OCI-LY1 (cell line): ENCODE measurements around the gene IRF2BP2.
A peak's percentile ranks its signal among the peaks of the same experiment; 100 is the strongest.

ENCODE experiments used
- H2AFZ ChIP-seq: fragments of 200-600 bp; sonication (generic), shearing (Covaris generic); 2 replicates; pipeline ENCODE4 v1.6.0; 2014; ENCODE audit warnings: antibody characterized with exemption, mild to moderate bottlenecking, low read length
- H3F3A ChIP-seq: fragments of 200-600 bp; sonication (generic), shearing (Covaris generic); 2 replicates; pipeline ENCODE4 v1.6.0; 2014; ENCODE audit warnings: mild to moderate bottlenecking, antibody characterized with exemption, low read length, moderate library complexity; ENCODE audit not compliant: insufficient read depth
- H3K27ac ChIP-seq: fragments of 200-600 bp; sonication (generic); 2 replicates; pipeline ENCODE4 v1.5.1; 2014; ENCODE audit warnings: low read length, mixed run types, mild to moderate bottlenecking, low read depth; ENCODE audit not compliant: poor library complexity, severe bottlenecking
- H3K27me3 ChIP-seq: fragments of 200-600 bp; sonication (generic); 2 replicates; pipeline ENCODE4 v1.6.0; 2014; ENCODE audit warnings: antibody characterized with exemption, mild to moderate bottlenecking, low read length, moderate library complexity; ENCODE audit not compliant: insufficient read depth
- H3K36me3 ChIP-seq: fragments of 200-600 bp; sonication (generic); 2 replicates; pipeline ENCODE4 v1.6.1; 2014; ENCODE audit warnings: mild to moderate bottlenecking, antibody characterized with exemption, low read length, moderate library complexity, mixed read lengths; ENCODE audit not compliant: insufficient read depth
- H3K4me1 ChIP-seq: fragments of 200-600 bp; sonication (generic); 2 replicates; pipeline ENCODE4 v1.5.1; 2014; ENCODE audit warnings: mild to moderate bottlenecking, low read length, moderate library complexity; ENCODE audit not compliant: insufficient read depth, severe bottlenecking
- H3K4me2 ChIP-seq: fragments of 200-600 bp; sonication (generic), shearing (Covaris generic); 2 replicates; pipeline ENCODE4 v1.6.1; 2014; ENCODE audit warnings: low read length
- H3K4me3 ChIP-seq: fragments of 200-600 bp; sonication (generic); 2 replicates; pipeline ENCODE4 v1.5.1; 2014; ENCODE audit warnings: low read length, low read depth, mild to moderate bottlenecking, mixed read lengths; ENCODE audit not compliant: poor library complexity, severe bottlenecking
- H3K79me2 ChIP-seq: fragments of 200-600 bp; shearing (Covaris generic); 2 replicates; pipeline ENCODE4 v1.6.1; 2016; ENCODE audit warnings: mixed run types, low read length, mixed read lengths; ENCODE audit not compliant: insufficient read depth
- H3K9ac ChIP-seq: fragments of 200-600 bp; sonication (generic), shearing (Covaris generic); 2 replicates; pipeline ENCODE4 v1.6.1; 2014; ENCODE audit warnings: mild to moderate bottlenecking, low read length, mixed read lengths
- H3K9me2 ChIP-seq: fragments of 200-600 bp; sonication (generic), shearing (Covaris generic); 2 replicates; pipeline ENCODE4 v1.6.1; 2014; ENCODE audit warnings: low read depth, mild to moderate bottlenecking, low read length, mixed read lengths
- H3K9me3 ChIP-seq: fragments of 200-600 bp; shearing (Covaris generic); 2 replicates; pipeline ENCODE4 v1.6.1; 2014; ENCODE audit warnings: low read length, mixed read lengths
- H4K20me1 ChIP-seq: fragments of 200-600 bp; sonication (generic), shearing (Covaris generic); 2 replicates; pipeline ENCODE4 v1.6.0; 2016; ENCODE audit warnings: mild to moderate bottlenecking, low read length; ENCODE audit not compliant: insufficient read depth
- CTCF ChIP-seq: fragments of 200-600 bp; sonication (generic), shearing (Covaris generic); IDR thresholded peaks from 2 replicates; pipeline ENCODE4 v1.5.1; 2017; ENCODE audit warnings: mild to moderate bottlenecking, antibody characterized with exemption, low read length, moderate library complexity, mixed read lengths
- EZH2 ChIP-seq: fragments of 200-600 bp; sonication (generic), shearing (Covaris generic); IDR thresholded peaks from 2 replicates; pipeline ENCODE4 v1.8.0; 2017; ENCODE audit warnings: borderline replicate concordance, mixed run types, mild to moderate bottlenecking, antibody characterized with exemption, low read length, moderate library complexity, mixed read lengths

IRF2BP2 gene

GRCh38 chr1:234654002-234654733 lies 44.2 kb upstream of the IRF2BP2 start:
- Histone ChIP-seq H3K9ac (no peak overlapping the region), H3K79me2 (no peaks in the 10 kb centered on the region), H3K27ac (no peak overlapping the region), H2AFZ (no peak overlapping the region), H3K4me1 (no peaks in the 10 kb centered on the region), H3K9me3 (peaks cover 5% of the 10 kb centered on the region; the same call in 1 of the 2 replicates), H3K4me3 (no peak overlapping the region), H3F3A (no peaks in the 10 kb centered on the region), H3K36me3 (no peaks in the 10 kb centered on the region), H4K20me1 (no peaks in the 10 kb centered on the region), H3K9me2 (no peaks in the 10 kb centered on the region), H3K27me3 (no peaks in the 10 kb centered on the region), H3K4me2 (no peak overlapping the region)
- no peak for TF ChIP-seq EZH2
- no peak for TF ChIP-seq CTCF

- no peaks in the 10 kb centered on the region for H4K20me1 ChIP-seq
- no peak overlapping the region for H3K9ac ChIP-seq
- no peaks in the 10 kb centered on the region for H3K79me2 ChIP-seq
- peaks cover 19% of the 10 kb centered on the region for H3K4me1 ChIP-seq
- no peak for TF ChIP-seq EZH2
- TF ChIP-seq CTCF: no peak
- no peaks in the 10 kb centered on the region for H3K36me3 ChIP-seq
- H2AFZ ChIP-seq: no peak overlapping the region
- no peaks in the 10 kb centered on the region for H3K27me3 ChIP-seq
- H3K4me3 ChIP-seq: no peak overlapping the region
- peaks cover 10% of the 10 kb centered on the region; the same call in 1 of the 2 replicates for H3K9me3 ChIP-seq
- H3K4me2 ChIP-seq: no peak overlapping the region
- no peak overlapping the region for H3K27ac ChIP-seq
- no peaks in the 10 kb centered on the region for H3K9me2 ChIP-seq
- H3F3A ChIP-seq: no peaks in the 10 kb centered on the region
Observed at GRCh38 chr1:234649432-234650081, 39.6 kb upstream of the IRF2BP2 start.

- peaks cover 19% of the 10 kb centered on the region for H3K4me1 ChIP-seq
- 0 out of 2 replicates have a peak, but pooled peaks cover 5% of the 10 kb centered on the region for H3K9me3 ChIP-seq
- no peaks in the 10 kb centered on the region for H3K27me3 ChIP-seq
- H3K4me3 ChIP-seq: no peak overlapping the region
- no peaks in the 10 kb centered on the region for H4K20me1 ChIP-seq
- H3K36me3 ChIP-seq: no peaks in the 10 kb centered on the region
- no peaks in the 10 kb centered on the region for H3K79me2 ChIP-seq
- peak overlapping the region; percentile 34; the same call in 1 of the 2 replicates for H3K9ac ChIP-seq
- H3K4me2 ChIP-seq: peak overlapping the region; percentile 33; the same call in 1 of the 2 replicates
- no peak overlapping the region for H2AFZ ChIP-seq
- no peaks in the 10 kb centered on the region for H3K9me2 ChIP-seq
- TF ChIP-seq CTCF (no peak), EZH2 (no peak)
- no peaks in the 10 kb centered on the region for H3F3A ChIP-seq
- H3K27ac ChIP-seq: peak overlapping the region; percentile 88
Observed at GRCh38 chr1:234647758-234648157, 37.8 kb upstream of the IRF2BP2 start.
